Breast epithelium (tissue), 4 donors: Measurements from ENCODE around the gene DCXR. TPM values are rescaled to one million over a fixed set of nuclear protein-coding genes. Genes with fewer than 3 reads are reported as not detected.
A peak's percentile ranks its signal among the peaks of the same experiment; 100 is the strongest.

Source experiments
- DNase-seq, 2 donors: peaks; one replicate each; pipeline ENCODE4 v3.0.0-alpha.2; 2019; ENCODE audit warnings: low spot score in 2 of 2
- H3K27ac ChIP-seq, 2 donors: fragments of 200-600 bp; sonication (generic) in 1 of 2; one replicate each; pipeline ENCODE4 v1.5.1; 2016 to 2019; ENCODE audit warnings: mild to moderate bottlenecking in 1 of 2
- H3K27me3 ChIP-seq, 2 donors: fragments of 200-600 bp; sonication (generic) in 1 of 2; one replicate each; pipeline versions ENCODE4 v1.5.1 to v1.6.0; 2017 to 2019; ENCODE audit warnings: control low read depth in 1 of 2, mild to moderate bottlenecking in 1 of 2
- H3K36me3 ChIP-seq: fragments of 200-600 bp; one replicate; pipeline ENCODE4 v1.5.1; 2019
- H3K4me1 ChIP-seq, 2 donors: fragments of 200-600 bp; sonication (generic); one replicate each; pipeline ENCODE4 v1.5.1; 2016 to 2019; ENCODE audit warnings: control low read depth in 1 of 2
- H3K4me3 ChIP-seq, 3 donors: fragments of 200-600 bp; sonication (generic); 1 replicate in 2 of 3; 2 replicates in 1 of 3; pipeline ENCODE4 v1.5.1; 2016 to 2019; ENCODE audit warnings: mild to moderate bottlenecking in 3 of 3, moderate library complexity in 2 of 3
- H3K9me3 ChIP-seq, 2 donors: fragments of 200-600 bp; sonication (generic) in 1 of 2; one replicate each; pipeline ENCODE4 v1.5.1; 2016 to 2019; ENCODE audit warnings: control low read depth in 1 of 2
- POLR2A ChIP-seq: fragments of 450-650 bp; IDR thresholded peaks from one replicate; pipeline ENCODE4 v1.6.1; 2016; ENCODE audit warnings: antibody characterized with exemption, mild to moderate bottlenecking, moderate library complexity
- POLR2AphosphoS5 ChIP-seq, 3 donors: sonication (generic); formaldehyde crosslinking; IDR thresholded peaks; one replicate each; pipeline ENCODE4 v1.6.1; 2017; ENCODE audit warnings: antibody characterized with exemption in 3 of 3
- intact Hi-C: fragments of 100-400 bp; cut with DNase I; formaldehyde crosslinking; loops from one replicate; pipeline ENCODE4 v1.15.1; 2023; ENCODE audit warnings: low total_unique reads
- total RNA-seq, 3 donors: library from RNA; depleted of rRNA; stranded (reverse); fragments of >200 nt; gene quantifications; one replicate each; pipeline ENCODE4 v1.1.0, GENCODE V29; 2016
- TF ChIP-seq, protein P1 (sequence below), 3 donors: fragments of 450-650 bp; IDR thresholded peaks; one replicate each; pipeline ENCODE4 v1.5.1; 2016 to 2017; ENCODE audit warnings: antibody characterized with exemption in 3 of 3, mild to moderate bottlenecking in 3 of 3, moderate library complexity in 3 of 3

DCXR gene
- total RNA-seq, 3 donors from 2014 or later, result 202 to 484 (median 228) TPM

GRCh38 chr17:81991684-81992305, 45.7 kb downstream of the DCXR start:
- Histone ChIP-seq H3K27ac (peak overlapping the region; percentile 61 to 77), H3K36me3 (no peaks in the 10 kb centered on the region), H3K4me1 (peaks cover 0 to 9% of the 10 kb centered on the region in 2 donors), H3K27me3 (no peaks in the 10 kb centered on the region), H3K9me3 (no peaks in the 10 kb centered on the region), H3K4me3 (peak overlapping the region in 2 of 3 donors; percentile 19 to 48)
- intact Hi-C loops, result no loop called here
- TF ChIP-seq POLR2AphosphoS5 (IDR thresholded peaks at IDR 0.05) (no peak), POLR2A (no peak)
- TF ChIP-seq, protein P1, sequence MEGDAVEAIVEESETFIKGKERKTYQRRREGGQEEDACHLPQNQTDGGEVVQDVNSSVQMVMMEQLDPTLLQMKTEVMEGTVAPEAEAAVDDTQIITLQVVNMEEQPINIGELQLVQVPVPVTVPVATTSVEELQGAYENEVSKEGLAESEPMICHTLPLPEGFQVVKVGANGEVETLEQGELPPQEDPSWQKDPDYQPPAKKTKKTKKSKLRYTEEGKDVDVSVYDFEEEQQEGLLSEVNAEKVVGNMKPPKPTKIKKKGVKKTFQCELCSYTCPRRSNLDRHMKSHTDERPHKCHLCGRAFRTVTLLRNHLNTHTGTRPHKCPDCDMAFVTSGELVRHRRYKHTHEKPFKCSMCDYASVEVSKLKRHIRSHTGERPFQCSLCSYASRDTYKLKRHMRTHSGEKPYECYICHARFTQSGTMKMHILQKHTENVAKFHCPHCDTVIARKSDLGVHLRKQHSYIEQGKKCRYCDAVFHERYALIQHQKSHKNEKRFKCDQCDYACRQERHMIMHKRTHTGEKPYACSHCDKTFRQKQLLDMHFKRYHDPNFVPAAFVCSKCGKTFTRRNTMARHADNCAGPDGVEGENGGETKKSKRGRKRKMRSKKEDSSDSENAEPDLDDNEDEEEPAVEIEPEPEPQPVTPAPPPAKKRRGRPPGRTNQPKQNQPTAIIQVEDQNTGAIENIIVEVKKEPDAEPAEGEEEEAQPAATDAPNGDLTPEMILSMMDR (IDR thresholded peaks at IDR 0.05), result no peak
- peak; percentile 77 to 83 for DNase-seq

- intact Hi-C loops, result no loop called here
- Histone ChIP-seq H3K4me3 (peak overlapping the region in 1 of 3 donors; percentile 48), H3K36me3 (no peaks in the 10 kb centered on the region), H3K9me3 (no peaks in the 10 kb centered on the region), H3K4me1 (peaks cover 0 to 9% of the 10 kb centered on the region in 2 donors), H3K27me3 (no peaks in the 10 kb centered on the region), H3K27ac (peak overlapping the region; percentile 61 to 77)
- DNase-seq, result no peak
- TF ChIP-seq, protein P1 (IDR thresholded peaks at IDR 0.05), result no peak
- TF ChIP-seq POLR2A (no peak), POLR2AphosphoS5 (IDR thresholded peaks at IDR 0.05) (no peak)
Observed at GRCh38 chr17:81990836-81991683, 46.4 kb downstream of the DCXR start.

- intact Hi-C loops, result no loop called here
- peaks cover 0 to 9% of the 10 kb centered on the region in 2 donors for H3K4me1 ChIP-seq
- TF ChIP-seq, protein P1 (IDR thresholded peaks at IDR 0.05), result no peak
- TF ChIP-seq POLR2A (no peak), POLR2AphosphoS5 (IDR thresholded peaks at IDR 0.05) (no peak)
Observed at GRCh38 chr17:81987161-81987770, 50.2 kb downstream of the DCXR start.

GRCh38 chr17:81986606-81987005, 50.9 kb downstream of the DCXR start:
- H3K36me3 ChIP-seq, result peaks cover 5% of the 10 kb centered on the region
- no peak for DNase-seq

More at GRCh38 chr17:81987161-81987770, 50.2 kb downstream of the DCXR start:
- Histone ChIP-seq H3K9me3 (no peaks in the 10 kb centered on the region), H3K4me3 (no peak overlapping the region), H3K27me3 (no peaks in the 10 kb centered on the region), H3K27ac (no peak overlapping the region), H3K36me3 (peaks cover 5% of the 10 kb centered on the region)
- DNase-seq, result no peak

More at GRCh38 chr17:81986606-81987005, 50.9 kb downstream of the DCXR start:
- H3K27ac ChIP-seq, result no peak overlapping the region
- H3K4me1 ChIP-seq, result peaks cover 0 to 3% of the 10 kb centered on the region in 2 donors
- no peak for TF ChIP-seq POLR2AphosphoS5 (IDR thresholded peaks at IDR 0.05)
- TF ChIP-seq POLR2A, result no peak
- TF ChIP-seq, protein P1 (IDR thresholded peaks at IDR 0.05), result no peak
- H3K27me3 ChIP-seq, result no peaks in the 10 kb centered on the region
- H3K4me3 ChIP-seq, result no peak overlapping the region
- no peaks in the 10 kb centered on the region for H3K9me3 ChIP-seq
- intact Hi-C loops, result no loop called here

Other genes with a start within 250 kb of the DCXR start
- gene GCGR, start 233.5 kb downstream of the DCXR start, total RNA-seq, result not detected
- 10 to 100 TPM; 51.2 to 81.0 (median 67.5) TPM for gene MCRIP1, start 204.4 kb downstream of the DCXR start, total RNA-seq
- gene PPP1R27, start 202.6 kb downstream of the DCXR start, total RNA-seq, result not detected
- 100 to 1,000 TPM; 374 to 475 (median 466) TPM for gene P4HB, start 177.2 kb downstream of the DCXR start, total RNA-seq
- 100 to 1,000 TPM in 2 of 3 donors, 10 to 100 TPM in 1; 67.0 to 135 (median 124) TPM for gene ARHGDIA, start 166.4 kb downstream of the DCXR start, total RNA-seq
- gene ALYREF, start 146.1 kb downstream of the DCXR start, total RNA-seq, result 10 to 100 TPM; 37.4 to 69.5 (median 50.9) TPM
- gene ANAPC11, start 146.0 kb downstream of the DCXR start, total RNA-seq, result 100 to 1,000 TPM in 2 of 3 donors, 10 to 100 TPM in 1; 99.7 to 127 (median 117) TPM
- 1 to 10 TPM in 1 of 3 donors, not detected in 2; 2.0 TPM for gene NPB, start 135.5 kb downstream of the DCXR start, total RNA-seq
- 10 to 100 TPM; 22.9 to 69.4 (median 35.9) TPM for gene PCYT2, start 126.3 kb downstream of the DCXR start, total RNA-seq
- 10 to 100 TPM; 20.6 to 27.2 (median 25.8) TPM for gene SIRT7, start 119.5 kb downstream of the DCXR start, total RNA-seq
- 10 to 100 TPM; 12.3 to 15.2 (median 14.1) TPM for gene MAFG, start 110.0 kb downstream of the DCXR start, total RNA-seq
- gene PYCR1, start 100.4 kb downstream of the DCXR start, total RNA-seq, result 10 to 100 TPM in 2 of 3 donors, 1 to 10 TPM in 1; 3.0 to 30.2 (median 15.5) TPM
- not detected for gene MYADML2, start 90.5 kb downstream of the DCXR start, total RNA-seq
- gene NOTUM, start 76.5 kb downstream of the DCXR start, total RNA-seq, result under 1 TPM in 1 of 3 donors, not detected in 2; 0.29 TPM
- gene ASPSCR1, start 60.1 kb downstream of the DCXR start, total RNA-seq, result 10 to 100 TPM; 15.4 to 31.8 (median 17.9) TPM
- gene CENPX, start 14.8 kb downstream of the DCXR start, total RNA-seq, result 10 to 100 TPM; 79.5 to 94.7 (median 92.5) TPM
- 10 to 100 TPM in 2 of 3 donors, 1 to 10 TPM in 1; 8.0 to 18.7 (median 14.7) TPM for gene LRRC45, start 14.4 kb downstream of the DCXR start, total RNA-seq
- 10 to 100 TPM in 2 of 3 donors, 1 to 10 TPM in 1; 7.6 to 23.0 (median 16.1) TPM for gene RAC3, start 6.0 kb downstream of the DCXR start, total RNA-seq
- 10 to 100 TPM; 30.5 to 49.4 (median 31.8) TPM for gene RFNG, start 14.1 kb upstream of the DCXR start, total RNA-seq
- gene GPS1, start 14.2 kb upstream of the DCXR start, total RNA-seq, result 10 to 100 TPM; 68.8 to 95.4 (median 94.4) TPM
- 10 to 100 TPM; 55.0 to 96.4 (median 82.0) TPM for gene DUS1L, start 28.1 kb upstream of the DCXR start, total RNA-seq
- gene FASN, start 60.5 kb upstream of the DCXR start, total RNA-seq, result 100 to 1,000 TPM in 1 of 3 donors, 10 to 100 TPM in 2; 95.4 to 590 (median 98.6) TPM
- 10 to 100 TPM; 13.4 to 56.9 (median 52.8) TPM for gene CCDC57, start 175.1 kb upstream of the DCXR start, total RNA-seq
- 10 to 100 TPM; 10.2 to 22.6 (median 17.3) TPM for gene SLC16A3, start 191.3 kb upstream of the DCXR start, total RNA-seq
- 10 to 100 TPM; 50.7 to 85.9 (median 75.2) TPM for gene CSNK1D, start 236.0 kb upstream of the DCXR start, total RNA-seq